Measurements from ENCODE around the gene TCF23. TPM values are rescaled to one million over a fixed set of nuclear protein-coding genes. Genes with fewer than 3 reads are reported as not detected.

Gene TCF23
- polyA plus RNA-seq, 10 donors: 0.19 to 0.86 (median 0.36) TPM

DNA sequence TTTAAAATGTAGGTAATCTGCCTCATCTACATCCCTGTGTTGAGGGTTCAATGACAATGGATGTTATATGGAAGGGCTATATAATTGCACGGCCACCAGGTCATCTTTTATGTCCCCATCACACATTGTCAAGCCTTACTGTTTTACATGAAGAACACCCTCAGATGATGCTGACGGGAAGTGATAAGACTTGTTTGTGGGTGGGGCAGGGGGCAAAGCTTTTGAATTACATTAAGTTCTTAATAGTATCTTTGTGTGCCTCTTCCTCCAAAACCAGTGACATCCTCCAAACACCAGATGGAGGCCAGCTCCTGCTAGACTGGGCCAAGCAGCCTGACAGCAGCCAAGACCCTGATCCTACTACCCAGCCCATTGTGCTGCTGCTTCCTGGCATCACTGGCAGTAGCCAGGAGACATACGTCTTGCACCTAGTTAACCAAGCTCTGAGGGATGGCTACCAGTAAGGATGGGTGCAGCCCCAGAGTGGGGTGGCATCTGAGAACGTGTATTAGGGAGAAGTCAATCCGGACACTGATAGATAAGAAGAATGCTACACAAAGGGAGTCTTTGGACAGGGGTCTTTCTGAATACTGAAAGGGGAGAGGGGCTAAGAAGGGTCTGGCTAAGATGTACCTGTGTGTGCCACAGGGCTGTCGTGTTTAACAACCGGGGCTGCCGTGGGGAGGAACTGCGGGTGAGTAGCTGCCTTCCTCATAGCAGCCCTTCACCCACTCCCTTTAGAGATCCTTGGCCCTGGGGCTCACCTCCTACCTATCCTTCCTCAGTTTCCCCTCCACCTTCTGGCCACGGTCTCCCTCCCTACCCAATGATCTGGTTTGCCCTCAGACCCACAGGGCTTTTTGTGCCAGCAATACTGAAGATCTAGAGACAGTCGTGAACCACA is 19.9 kb upstream of the TCF23 start:
- no peak for DNase-seq

DNA sequence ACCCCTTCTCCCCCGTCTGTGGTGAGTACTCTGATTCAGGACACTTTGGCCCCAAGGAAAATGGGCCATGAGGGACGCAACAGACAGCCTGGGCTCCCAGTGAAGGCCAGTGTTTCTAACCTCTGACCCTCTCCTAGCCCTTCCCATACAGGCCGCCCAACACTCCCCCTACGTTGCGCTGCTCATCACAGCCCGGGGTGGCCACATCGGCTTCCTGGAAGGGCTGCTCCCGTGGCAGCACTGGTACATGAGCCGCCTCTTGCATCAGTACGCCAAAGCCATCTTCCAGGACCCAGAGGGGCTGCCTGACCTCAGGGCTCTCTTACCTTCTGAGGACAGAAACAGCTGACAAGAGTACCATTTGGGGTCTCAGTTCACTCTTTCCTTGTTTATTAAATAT is 18.4 kb upstream of the TCF23 start:
- DNase-seq: no peak

DNA sequence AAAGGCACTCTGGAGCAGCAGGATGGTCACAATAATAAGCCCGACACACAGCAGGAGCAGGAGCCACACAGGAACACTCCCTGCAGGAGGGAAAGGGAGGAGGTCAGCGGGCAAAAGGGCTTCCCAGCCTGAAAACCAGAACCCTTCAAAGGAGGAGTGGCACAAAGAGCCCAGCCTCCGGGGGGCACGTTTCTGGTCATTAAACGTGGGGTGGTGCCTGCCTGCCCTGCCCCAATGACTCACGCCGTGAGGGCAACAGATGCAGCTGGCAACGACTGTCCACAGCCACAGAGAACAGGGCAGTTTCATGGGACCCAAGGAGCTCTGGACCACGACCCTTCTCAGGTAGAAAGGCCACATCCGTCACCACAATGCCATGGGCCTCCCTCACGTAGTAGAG is 17.4 kb upstream of the TCF23 start:
- DNase-seq: no peak

DNA sequence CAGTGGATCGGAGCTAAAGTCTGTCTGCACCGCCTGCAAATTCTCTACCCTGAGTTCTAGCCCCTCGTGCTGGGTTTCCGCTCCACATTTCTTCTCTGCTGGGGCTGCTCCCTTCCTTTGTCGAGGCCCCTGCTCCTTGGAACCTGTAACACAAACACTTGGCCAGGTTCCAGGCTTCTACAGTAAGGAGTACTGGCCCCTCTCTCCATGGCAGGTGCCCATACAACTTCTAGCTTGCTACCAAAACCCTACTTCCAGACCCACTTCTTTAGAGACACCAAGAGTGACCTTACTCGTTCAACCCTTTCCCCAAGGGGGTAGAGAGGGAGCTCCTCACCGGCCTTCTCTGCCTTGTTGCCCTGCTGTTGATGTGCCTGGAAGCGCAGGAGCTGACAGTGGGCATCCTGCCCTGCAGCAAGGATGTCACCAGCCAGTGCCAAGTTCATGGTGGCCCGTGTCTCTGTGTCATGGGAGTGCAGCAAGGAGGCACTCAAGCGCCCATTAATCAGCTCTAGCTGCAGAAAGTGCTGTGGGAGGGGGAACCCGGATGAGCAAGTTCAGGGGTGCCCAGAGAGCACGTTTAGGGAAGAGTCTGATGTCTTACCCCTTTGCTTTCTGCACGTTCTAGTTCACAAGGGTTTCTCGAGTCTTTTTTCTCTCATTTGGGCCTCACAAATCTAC is 15.5 kb upstream of the TCF23 start:
- DNase-seq: no peak

DNA sequence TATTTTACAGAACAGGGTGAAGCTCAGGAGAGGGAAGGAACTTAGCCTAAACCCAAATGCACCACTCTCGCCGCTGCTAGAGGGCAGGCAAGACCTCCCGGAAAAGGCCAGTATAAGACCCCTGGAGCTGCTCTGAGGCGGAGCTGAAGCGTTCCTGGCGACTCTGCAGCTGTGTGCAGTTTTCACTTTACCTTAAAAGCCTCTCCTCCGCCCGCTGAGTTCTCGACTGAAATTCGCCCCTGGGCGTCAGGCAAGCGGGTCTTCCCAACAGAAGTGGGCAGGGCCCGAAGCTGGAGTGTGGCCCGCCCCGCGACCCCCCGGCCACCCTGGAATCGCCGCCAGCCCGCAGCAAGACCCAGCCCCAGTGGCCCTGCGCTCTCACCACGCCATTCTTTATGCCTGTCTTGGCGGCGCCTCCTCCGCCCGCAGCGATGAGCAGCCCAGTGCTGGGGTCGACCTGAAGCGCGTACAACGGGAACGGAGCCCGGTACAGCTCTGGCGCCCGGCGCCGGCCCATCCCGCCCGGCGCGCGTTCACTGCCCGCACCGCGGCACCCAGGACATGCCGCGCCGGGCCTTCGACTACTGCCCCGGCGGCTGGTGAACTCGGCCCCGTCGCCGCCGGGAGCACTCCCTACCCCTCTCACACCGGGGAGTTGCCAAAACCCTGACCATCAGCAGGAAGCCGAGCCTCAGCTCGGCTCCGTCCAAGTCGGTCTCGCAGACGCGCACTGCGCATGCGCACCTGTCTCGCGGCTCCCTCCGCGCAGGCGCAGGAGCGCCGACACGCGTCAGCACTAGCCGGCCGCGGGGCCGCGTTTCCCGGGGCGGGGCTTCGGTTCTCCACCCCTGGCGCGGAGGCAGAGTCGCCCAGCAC is 14.7 kb upstream of the TCF23 start, which contains the start of gene PREB:
TSS of gene PREB (minus strand) at position 732 of the 876 bp plus-strand sequence. CDS start at position 517, 215 bp downstream.
- DNase-seq: peak; percentile 96 to 99 (median 98)

DNA sequence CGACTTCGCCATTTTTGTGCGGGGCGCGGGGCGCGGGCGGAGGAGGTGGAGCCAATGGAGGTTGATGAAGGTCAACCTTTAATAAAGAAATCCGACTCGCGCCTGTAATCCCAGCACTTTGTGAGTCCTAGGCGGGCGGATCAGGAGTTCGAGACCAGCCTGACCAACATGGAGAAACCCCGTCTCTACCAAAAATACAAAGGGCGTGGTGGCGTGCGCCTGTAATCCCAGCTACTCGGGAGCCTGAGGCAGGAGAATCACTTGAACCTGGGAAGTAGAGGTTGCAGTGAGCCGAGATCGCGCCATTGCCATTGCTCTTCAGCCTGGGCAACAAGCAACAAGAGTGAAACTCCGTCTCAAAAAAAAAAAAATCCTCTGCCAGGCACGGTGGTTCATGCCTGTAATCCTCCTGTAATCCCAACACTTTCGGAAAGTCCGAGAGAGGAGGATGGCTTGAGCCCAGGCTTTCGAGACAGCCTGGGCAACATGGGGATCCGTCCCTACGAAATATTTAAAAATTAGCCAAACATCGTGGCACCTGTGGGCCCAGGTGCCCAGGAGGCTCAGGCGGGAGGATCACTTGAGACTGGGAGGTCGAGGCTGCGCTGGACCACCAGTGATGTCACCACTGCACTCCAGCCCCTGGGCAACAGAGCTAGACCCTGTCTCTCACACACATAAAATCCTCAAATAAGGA is 13.9 kb upstream of the TCF23 start:
- no peak for DNase-seq

DNA sequence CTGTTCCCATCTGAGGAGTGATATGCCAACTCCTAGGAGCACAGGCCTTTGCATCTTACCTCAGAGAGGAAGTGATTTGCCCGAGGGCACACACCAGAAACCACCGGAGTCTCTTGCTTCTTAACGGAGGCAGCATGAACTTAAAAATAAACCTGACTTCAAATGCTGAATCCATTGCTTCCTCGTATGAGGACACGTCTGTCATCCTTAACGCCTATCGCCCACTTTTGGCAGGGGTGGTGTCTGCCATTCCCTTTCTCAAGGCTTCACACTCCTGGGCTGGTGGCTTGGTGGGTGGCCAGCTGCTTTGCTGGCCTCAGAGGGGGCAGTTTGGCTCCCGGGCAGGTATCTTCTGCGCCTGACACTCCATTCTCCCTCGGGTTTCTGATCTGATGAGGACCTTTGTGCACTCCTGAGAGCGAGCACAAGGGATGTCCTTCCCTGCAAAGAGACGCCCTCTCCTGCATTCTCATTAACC is 13.3 kb upstream of the TCF23 start:
- DNase-seq: no peak

DNA sequence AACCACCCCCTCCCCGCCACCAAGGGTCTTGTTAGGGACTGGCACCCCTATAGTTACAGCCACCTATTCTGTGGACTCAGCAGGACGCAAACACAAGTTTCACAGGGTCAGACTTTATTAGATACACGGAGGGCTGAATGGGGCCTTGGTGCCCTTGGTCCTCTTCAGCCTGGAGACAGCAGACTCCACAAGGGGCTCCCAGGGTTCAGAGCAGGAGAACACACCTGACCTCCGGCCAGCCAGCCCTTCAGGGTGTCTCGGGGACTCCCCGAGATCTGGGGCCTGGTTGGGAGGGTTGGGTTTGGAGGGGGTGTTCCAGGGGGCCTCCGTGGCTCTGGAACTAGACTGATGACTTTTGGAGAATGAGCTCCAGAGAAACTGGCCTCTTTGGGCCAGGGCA is 12.1 kb upstream of the TCF23 start:
- no peak for DNase-seq

DNA sequence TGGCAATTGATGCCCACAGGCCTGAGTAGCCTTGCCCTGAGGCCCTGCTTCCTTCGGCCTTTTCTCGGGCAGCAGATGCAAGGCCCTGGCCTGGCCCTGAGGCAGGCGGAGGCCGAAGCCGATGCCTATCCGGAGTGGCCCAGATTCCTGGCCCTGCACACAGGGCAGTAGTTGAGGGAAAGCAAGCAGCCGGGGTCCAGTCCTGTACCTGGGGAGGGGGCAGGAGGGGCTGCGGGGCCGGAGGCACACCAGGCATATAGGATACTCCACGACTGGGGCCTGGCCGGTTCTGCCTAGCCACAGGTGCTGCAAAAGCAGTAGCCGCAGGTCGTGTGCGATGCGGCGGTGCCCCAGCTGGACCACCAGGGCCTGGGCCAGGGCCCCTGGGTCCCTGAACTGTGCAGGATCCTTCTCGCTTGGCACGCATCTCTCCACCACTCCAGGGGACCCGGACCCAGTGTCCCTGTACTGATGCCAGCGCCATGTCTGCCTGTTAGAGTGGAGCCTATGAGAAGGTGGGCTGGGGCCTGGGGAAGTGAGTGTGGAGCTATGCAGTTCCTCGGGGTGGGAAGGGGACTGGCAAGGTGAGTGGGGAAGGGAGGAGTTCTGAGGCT is 11.4 kb upstream of the TCF23 start:
- no peak for DNase-seq

DNA sequence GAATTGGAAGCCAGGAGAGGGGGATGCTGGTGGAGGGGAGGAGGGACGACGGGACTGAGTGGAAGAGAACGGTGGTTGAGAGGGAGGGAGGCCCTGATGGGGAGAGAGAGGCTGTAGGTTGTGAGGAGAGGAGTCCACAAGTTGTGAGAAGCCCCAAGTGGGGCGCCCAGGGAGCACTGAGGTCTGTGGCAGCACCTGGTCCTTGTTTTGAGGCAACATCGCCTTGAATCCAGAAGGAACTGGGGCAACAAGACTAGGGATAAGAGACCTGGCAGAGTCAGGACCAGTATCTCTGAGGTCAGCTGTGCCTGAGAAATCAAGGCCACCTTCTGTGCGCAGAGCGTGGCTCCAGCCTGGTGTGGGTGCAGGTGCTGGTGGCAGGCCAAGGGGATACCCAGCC is 10.7 kb upstream of the TCF23 start:
- DNase-seq: no peak

DNA sequence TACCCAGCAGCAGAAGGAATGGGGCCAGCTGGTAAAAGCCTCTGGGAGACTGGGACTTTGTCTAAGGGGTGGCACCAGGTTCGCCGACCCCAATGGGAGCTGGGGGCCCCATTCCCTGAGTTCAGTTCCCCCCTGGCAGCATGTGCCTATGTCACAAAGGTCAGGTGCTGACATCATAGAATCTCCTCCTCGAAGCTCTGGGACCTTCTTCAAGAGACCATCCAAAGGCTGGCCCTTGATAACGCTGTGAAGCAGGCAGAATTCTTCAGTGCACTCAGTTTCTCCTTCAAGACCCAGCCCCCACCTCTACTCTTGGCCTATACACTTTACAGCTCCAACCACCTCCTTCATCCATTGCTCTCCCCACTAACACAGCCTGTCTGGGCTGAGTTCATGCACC is 9.5 kb upstream of the TCF23 start, which contains the start of gene PRR30:
TSS of gene PRR30 (minus strand) at position 101 of the 400 bp plus-strand sequence. CDS start 1,081 bp downstream, outside the sequence.
- DNase-seq: no peak

DNA sequence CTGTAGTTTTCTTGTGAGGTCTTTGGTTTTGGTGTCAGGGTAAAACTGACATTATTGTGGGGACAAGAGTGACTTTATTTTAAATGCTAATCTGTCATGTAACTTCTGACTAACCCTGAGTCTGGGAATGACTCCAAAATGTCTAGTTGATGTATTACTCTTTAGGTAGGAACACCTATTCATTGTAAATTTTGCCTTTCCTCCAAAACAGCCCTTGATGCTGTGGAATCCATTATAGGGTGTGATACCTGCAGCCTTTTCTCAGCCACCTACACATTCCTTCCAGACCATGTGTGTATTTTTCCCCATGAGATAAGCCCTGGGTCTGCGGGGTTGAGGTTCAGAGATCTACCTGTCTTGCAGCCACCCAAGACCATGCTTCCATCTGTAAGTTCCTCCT is 5.5 kb upstream of the TCF23 start:
- no peak for DNase-seq

DNA sequence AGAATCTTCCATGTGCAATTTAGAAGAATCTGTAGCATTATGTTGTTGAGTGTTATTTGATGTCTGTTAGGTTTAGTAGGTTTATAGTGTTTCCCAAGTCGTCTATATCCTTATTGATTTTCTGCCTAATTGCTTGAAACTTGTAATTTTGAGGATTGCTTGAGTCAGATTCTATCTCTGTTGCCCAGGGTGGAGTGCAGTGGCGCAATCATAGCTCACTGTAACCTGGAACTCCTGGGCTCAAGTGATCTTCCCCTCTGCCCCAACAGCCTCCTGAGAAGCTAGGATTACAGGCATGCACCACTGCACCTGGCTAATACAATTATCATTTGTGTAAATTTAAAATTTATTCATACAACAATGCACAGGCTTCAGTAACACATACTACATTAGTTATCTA is 3.1 kb upstream of the TCF23 start:
- DNase-seq: no peak

DNA sequence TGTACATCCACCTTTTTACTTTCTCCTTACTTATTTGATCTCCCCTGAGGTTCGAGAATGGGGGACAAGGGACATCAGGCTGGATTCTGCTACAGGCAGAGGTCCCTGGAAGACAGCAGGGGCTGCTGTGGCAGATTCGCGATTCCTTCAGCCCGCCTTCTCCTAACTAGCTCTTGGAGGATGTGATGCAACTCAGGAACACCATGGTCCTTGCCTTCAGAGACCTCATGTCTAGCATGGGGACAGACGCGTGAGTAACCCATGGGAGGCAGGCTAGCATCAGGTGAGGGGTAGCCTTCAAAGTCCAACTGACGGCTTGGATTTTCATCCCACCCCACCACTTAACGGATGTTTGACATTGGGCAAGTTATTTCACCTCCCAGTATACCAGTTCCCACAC is 869 bp upstream of the TCF23 start:
- no peak for DNase-seq

DNA sequence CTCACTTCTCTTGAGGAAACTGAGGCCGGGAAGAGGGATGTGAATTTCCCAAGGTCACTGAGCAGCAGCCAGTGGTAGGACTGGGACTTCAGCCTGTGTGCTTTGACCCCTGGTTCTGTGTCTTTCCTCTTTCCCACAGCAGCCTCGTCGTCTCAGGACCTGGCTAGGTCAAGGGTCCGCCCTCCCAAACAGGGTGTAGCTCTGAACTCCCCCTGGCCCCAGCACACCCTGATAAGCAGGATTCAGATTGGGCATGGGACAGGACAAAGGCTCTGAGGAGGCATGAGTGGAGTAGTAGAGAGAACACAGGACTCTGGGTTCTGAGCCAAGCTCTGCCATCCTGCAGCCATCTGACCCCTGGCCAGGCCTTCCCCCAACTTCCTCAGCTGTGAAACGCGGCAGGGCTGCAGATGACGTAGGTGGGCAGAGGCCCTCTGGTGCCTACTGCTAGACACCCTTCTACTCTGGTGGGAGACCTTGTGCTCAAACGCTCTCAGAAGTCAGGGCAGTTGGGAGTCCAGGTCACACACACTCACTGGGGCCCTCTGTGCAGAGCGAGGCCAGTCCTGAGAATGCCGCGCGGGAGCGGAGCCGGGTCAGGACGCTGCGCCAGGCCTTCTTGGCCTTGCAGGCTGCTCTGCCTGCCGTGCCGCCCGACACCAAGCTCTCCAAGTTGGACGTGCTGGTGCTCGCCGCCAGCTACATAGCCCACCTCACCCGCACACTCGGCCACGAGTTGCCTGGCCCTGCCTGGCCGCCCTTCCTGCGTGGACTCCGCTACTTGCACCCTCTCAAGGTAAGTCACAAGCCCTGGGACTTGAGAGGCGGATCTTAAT is 984 bp downstream of the TCF23 start:
- DNase-seq: no peak

DNA sequence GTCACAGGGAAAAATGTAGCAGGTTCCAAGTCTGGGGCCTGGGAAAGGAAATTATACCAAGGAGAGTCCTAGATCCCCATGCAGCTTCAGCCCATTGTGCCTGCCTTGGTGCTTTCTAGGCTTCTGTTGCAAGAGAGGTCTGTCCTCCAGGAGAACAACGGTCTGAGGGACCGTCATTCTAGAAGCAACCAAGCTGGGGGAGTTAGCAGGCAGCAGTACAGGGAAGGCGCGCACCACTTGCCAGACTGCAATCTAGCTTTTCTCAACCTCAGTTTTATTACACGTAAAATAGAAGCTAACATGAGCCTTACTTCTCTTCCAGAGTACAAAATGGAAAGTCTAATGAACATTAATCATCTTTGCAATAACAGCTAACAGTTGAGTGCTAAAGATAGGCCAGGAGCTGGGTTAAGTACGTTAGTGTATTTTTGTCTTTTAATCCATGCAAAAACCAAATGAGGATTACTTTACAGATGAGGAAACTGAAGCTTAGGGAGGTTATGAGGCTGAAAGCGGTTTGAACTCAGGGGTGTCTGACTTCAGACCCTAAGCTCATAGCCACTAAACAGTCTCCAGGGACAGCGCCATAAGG is 1.9 kb downstream of the TCF23 start:
- no peak for DNase-seq

DNA sequence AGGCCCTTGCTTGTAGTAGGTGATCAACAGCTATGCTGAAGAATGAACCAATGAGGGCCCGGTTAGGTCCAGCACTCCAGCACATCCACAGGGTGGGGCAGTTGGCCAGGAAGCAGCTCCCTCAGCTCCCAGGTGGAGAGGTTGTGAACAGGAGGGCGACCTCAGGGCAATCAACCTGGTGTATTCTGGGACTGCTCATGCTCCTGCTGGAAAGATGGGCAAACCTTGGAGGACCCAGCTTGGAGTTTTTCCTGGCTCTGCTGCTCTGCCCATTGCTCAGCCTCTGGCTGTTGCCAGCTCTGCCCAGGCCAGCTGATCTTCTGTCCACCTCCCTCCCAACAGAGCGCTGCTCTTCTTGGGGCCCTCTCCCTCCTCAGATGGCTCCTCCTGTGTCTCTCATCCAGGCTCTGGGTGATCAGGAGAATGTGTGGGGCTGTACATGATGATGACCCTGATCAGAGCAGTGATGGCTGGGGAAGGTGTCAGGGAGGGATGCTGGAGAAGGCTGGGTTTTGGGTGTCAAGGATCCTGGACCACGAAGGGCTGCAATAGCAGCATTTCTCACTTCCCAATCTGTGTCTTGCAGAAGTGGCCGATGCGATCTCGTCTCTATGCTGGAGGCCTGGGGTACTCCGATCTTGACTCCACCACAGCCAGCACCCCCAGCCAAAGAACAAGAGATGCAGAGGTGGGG is 3.4 kb downstream of the TCF23 start:
- no peak for DNase-seq

DNA sequence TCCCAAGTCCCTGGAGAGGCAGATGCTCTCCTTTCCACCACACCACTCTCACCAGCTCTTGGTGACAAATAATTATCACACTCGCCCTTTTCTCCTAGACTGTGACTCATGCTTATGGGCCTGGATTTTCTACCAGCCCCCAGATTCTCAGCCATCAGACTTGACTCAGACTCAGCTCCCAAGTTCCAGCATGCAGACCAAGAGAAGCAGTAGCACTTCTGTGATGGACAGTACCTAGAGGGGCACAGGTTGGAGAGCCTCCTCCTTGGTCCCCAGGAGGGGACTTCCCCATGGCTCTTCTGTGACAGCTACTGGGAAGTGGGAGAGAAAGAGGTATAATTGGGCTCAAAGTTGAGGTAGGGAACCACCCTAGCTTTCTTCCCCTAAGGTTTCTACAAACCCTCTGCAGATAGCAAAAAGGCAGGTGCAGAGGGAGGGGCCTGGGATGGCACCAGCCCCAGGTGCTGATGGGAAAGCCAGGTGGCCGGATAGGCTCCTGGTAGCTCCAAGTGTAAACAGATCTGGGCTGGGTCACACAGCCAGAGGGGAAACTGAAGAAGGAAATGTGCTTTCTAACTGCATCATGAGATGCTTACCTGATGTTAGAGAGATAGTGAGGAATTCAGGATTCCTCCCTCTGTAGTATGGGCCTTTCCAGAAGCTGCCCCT is 4.1 kb downstream of the TCF23 start:
- no peak for DNase-seq
